Mononuclear cell (primary cell): ENCODE measurements around the gene ACVR1. TPM values are rescaled to one million over a fixed set of nuclear protein-coding genes. Genes with fewer than 3 reads are reported as not detected.

Source experiments
- H3K27me3 ChIP-seq: 2 replicates; pipeline ENCODE4 v1.6.0; 2011; ENCODE audit warnings: low read length, control low read depth; ENCODE audit not compliant: insufficient read depth
- H3K4me1 ChIP-seq: 2 replicates; pipeline ENCODE4 v1.5.1; 2011; ENCODE audit warnings: mild to moderate bottlenecking, low read length, control low read depth; ENCODE audit not compliant: insufficient read depth
- H3K4me3 ChIP-seq: 2 replicates; pipeline ENCODE4 v1.5.1; 2011; ENCODE audit warnings: mild to moderate bottlenecking, low read length, moderate library complexity
- H3K9me3 ChIP-seq: 2 replicates; pipeline ENCODE4 v1.5.1; 2011; ENCODE audit warnings: low read depth, mild to moderate bottlenecking, control low read depth, low read length
- total RNA-seq: library from RNA; depleted of rRNA; stranded (reverse); fragments of >200 nt; gene quantifications from one replicate; pipeline ENCODE4 v1.2.3, GENCODE V29; 2012

ACVR1 gene
- total RNA-seq, 1 donor: 8.1 TPM

- Histone ChIP-seq H3K4me1 (peaks cover 27% of the 10 kb centered on the region), H3K9me3 (no peaks in the 10 kb centered on the region), H3K4me3 (peak overlapping the region; percentile 56), H3K27me3 (no peaks in the 10 kb centered on the region)
These were observed 477 bp downstream of the ACVR1 start for GRCh38 chr2:157875641-157876065.

- Histone ChIP-seq H3K9me3 (no peaks in the 10 kb centered on the region), H3K4me3 (peak overlapping the region; percentile 56), H3K27me3 (no peaks in the 10 kb centered on the region), H3K4me1 (peaks cover 27% of the 10 kb centered on the region)
These were observed 1.0 kb downstream of the ACVR1 start for GRCh38 chr2:157874997-157875640.

GRCh38 chr2:157874348-157874747, 1.8 kb downstream of the ACVR1 start:
- Histone ChIP-seq H3K4me3 (no peak overlapping the region), H3K9me3 (no peaks in the 10 kb centered on the region), H3K4me1 (peaks cover 27% of the 10 kb centered on the region), H3K27me3 (no peaks in the 10 kb centered on the region)

- no peaks in the 10 kb centered on the region for H3K27me3 ChIP-seq
- H3K9me3 ChIP-seq: no peaks in the 10 kb centered on the region
- no peak overlapping the region for H3K4me3 ChIP-seq
- peaks cover 24% of the 10 kb centered on the region for H3K4me1 ChIP-seq
These were observed 3.3 kb downstream of the ACVR1 start for GRCh38 chr2:157872791-157873190.

- Histone ChIP-seq H3K9me3 (no peaks in the 10 kb centered on the region), H3K4me1 (peaks cover 12% of the 10 kb centered on the region), H3K4me3 (no peak overlapping the region), H3K27me3 (no peaks in the 10 kb centered on the region)
These were observed 4.7 kb downstream of the ACVR1 start for GRCh38 chr2:157871415-157871814.

GRCh38 chr2:157868993-157869392, 7.1 kb downstream of the ACVR1 start:
- Histone ChIP-seq H3K9me3 (no peaks in the 10 kb centered on the region), H3K4me3 (no peak overlapping the region), H3K4me1 (peaks cover under 1% of the 10 kb centered on the region), H3K27me3 (no peaks in the 10 kb centered on the region)

GRCh38 chr2:157867703-157868102, 8.4 kb downstream of the ACVR1 start:
- Histone ChIP-seq H3K9me3 (no peaks in the 10 kb centered on the region), H3K4me1 (no peaks in the 10 kb centered on the region), H3K4me3 (no peak overlapping the region), H3K27me3 (no peaks in the 10 kb centered on the region)

- Histone ChIP-seq H3K4me1 (no peaks in the 10 kb centered on the region), H3K4me3 (no peak overlapping the region), H3K9me3 (no peaks in the 10 kb centered on the region), H3K27me3 (no peaks in the 10 kb centered on the region)
These were observed 9.2 kb downstream of the ACVR1 start for GRCh38 chr2:157866666-157867642.

- Histone ChIP-seq H3K4me1 (no peaks in the 10 kb centered on the region), H3K27me3 (no peaks in the 10 kb centered on the region), H3K4me3 (no peak overlapping the region), H3K9me3 (no peaks in the 10 kb centered on the region)
These were observed 9.9 kb downstream of the ACVR1 start for GRCh38 chr2:157866202-157866601.

GRCh38 chr2:157864857-157865430, 11.2 kb downstream of the ACVR1 start:
- H3K9me3 ChIP-seq: no peaks in the 10 kb centered on the region
- no peaks in the 10 kb centered on the region for H3K27me3 ChIP-seq
- no peaks in the 10 kb centered on the region for H3K4me1 ChIP-seq
- H3K4me3 ChIP-seq: no peak overlapping the region

- Histone ChIP-seq H3K27me3 (no peaks in the 10 kb centered on the region), H3K4me3 (no peak overlapping the region), H3K4me1 (no peaks in the 10 kb centered on the region), H3K9me3 (no peaks in the 10 kb centered on the region)
These were observed 17.3 kb downstream of the ACVR1 start for GRCh38 chr2:157858846-157859245.

- H3K4me3 ChIP-seq: no peak overlapping the region
- H3K9me3 ChIP-seq: no peaks in the 10 kb centered on the region
- H3K27me3 ChIP-seq: no peaks in the 10 kb centered on the region
- H3K4me1 ChIP-seq: no peaks in the 10 kb centered on the region
These were observed 18.2 kb downstream of the ACVR1 start for GRCh38 chr2:157857881-157858280.

- Histone ChIP-seq H3K4me3 (no peak overlapping the region), H3K4me1 (no peaks in the 10 kb centered on the region), H3K27me3 (no peaks in the 10 kb centered on the region), H3K9me3 (no peaks in the 10 kb centered on the region)
These were observed 20.0 kb downstream of the ACVR1 start for GRCh38 chr2:157856187-157856515.

GRCh38 chr2:157853820-157854219, 22.3 kb downstream of the ACVR1 start:
- Histone ChIP-seq H3K4me1 (no peaks in the 10 kb centered on the region), H3K4me3 (no peak overlapping the region), H3K9me3 (no peaks in the 10 kb centered on the region), H3K27me3 (no peaks in the 10 kb centered on the region)

GRCh38 chr2:157853211-157853610, 22.9 kb downstream of the ACVR1 start:
- no peaks in the 10 kb centered on the region for H3K27me3 ChIP-seq
- H3K9me3 ChIP-seq: no peaks in the 10 kb centered on the region
- H3K4me3 ChIP-seq: no peak overlapping the region
- no peaks in the 10 kb centered on the region for H3K4me1 ChIP-seq
